Endothelial cell of umbilical vein (primary cell): ENCODE measurements around the gene GALNT17.

Experiments used
- CTCF ChIP-seq, 2 donors: IDR thresholded peaks; 1 replicate in 1 of 2; 2 replicates in 1 of 2; pipeline ENCODE4 v1.5.1; 2011; ENCODE audit warnings: low read length in 2 of 2, mild to moderate bottlenecking in 2 of 2, moderate library complexity in 2 of 2, control low read depth in 1 of 2, inconsistent platforms in 1 of 2, low read depth in 1 of 2; ENCODE audit not compliant: insufficient read depth in 1 of 2; ENCODE audit errors: extremely low read depth in 1 of 2
- EZH2 ChIP-seq: IDR thresholded peaks from 2 replicates; pipeline ENCODE4 v1.6.1; 2012; ENCODE audit warnings: borderline replicate concordance, low read depth, mild to moderate bottlenecking, moderate library complexity, low read length, inconsistent platforms; ENCODE audit not compliant: severe bottlenecking
- FOS ChIP-seq: IDR thresholded peaks from 2 replicates; pipeline ENCODE4 v1.6.1; 2011; ENCODE audit warnings: mild to moderate bottlenecking, low read length, moderate library complexity, borderline replicate concordance; ENCODE audit not compliant: insufficient read depth
- JUN ChIP-seq: IDR thresholded peaks from 2 replicates; pipeline ENCODE4 v1.6.1; 2011; ENCODE audit warnings: borderline replicate concordance, low read depth; ENCODE audit not compliant: insufficient read length, insufficient read depth
- MAX ChIP-seq: IDR thresholded peaks from 2 replicates; pipeline ENCODE4 v1.6.1; 2011; ENCODE audit not compliant: insufficient read depth, insufficient read length
- MYC ChIP-seq: IDR thresholded peaks from one replicate; pipeline ENCODE4 v1.6.1; 2011; ENCODE audit warnings: mild to moderate bottlenecking, low read depth, low read length
- POLR2A ChIP-seq: IDR thresholded peaks from 2 replicates; pipeline ENCODE4 v1.6.1; 2012; ENCODE audit warnings: low read depth, mild to moderate bottlenecking, control low read depth, low read length
- POLR2AphosphoS5 ChIP-seq: IDR thresholded peaks from 2 replicates; pipeline ENCODE4 v1.6.1; 2012; ENCODE audit warnings: low read depth, mild to moderate bottlenecking, control low read depth, low read length, moderate library complexity; ENCODE audit not compliant: insufficient read depth

GRCh38 chr7:71372991-71373390 is 241.0 kb downstream of the GALNT17 start:
- TF ChIP-seq CTCF (IDR thresholded peaks at IDR 0.05; ENCODE audit: extremely low read depth in 1 of 2, insufficient read depth in 1 of 2, low read depth in 1 of 2, low read length in 2 of 2) (no peak), POLR2A (no peak), EZH2 (no peak), FOS (no peak), MYC (no peak), JUN (no peak), MAX (no peak), POLR2AphosphoS5 (no peak)
